CD14-positive monocyte (primary cell): ENCODE measurements around the gene TRPV4. TPM values are rescaled to one million over a fixed set of nuclear protein-coding genes. Genes with fewer than 3 reads are reported as not detected.

Source experiments
- DNase-seq, 3 donors: peaks; one replicate each; pipeline ENCODE4 v3.0.0-alpha.2; 2011 to 2022
- H2AFZ ChIP-seq: 2 replicates; pipeline ENCODE4 v1.6.0; 2012; ENCODE audit warnings: mild to moderate bottlenecking, low read depth, low read length, inconsistent platforms; ENCODE audit not compliant: insufficient read depth, poor library complexity, severe bottlenecking
- H3K27ac ChIP-seq, 2 donors: 1 replicate in 1 of 2; 2 replicates in 1 of 2; pipeline ENCODE4 v1.5.1; 2012 to 2013; ENCODE audit warnings: low read length in 2 of 2, control low read depth in 1 of 2, inconsistent platforms in 1 of 2, low read depth in 1 of 2, mild to moderate bottlenecking in 1 of 2
- H3K27me3 ChIP-seq, 2 donors: one replicate each; pipeline versions ENCODE4 v1.6.0 to v1.6.1; 2011 to 2013; ENCODE audit warnings: low read length in 2 of 2; ENCODE audit not compliant: control insufficient read depth in 2 of 2, insufficient read depth in 2 of 2
- H3K36me3 ChIP-seq, 2 donors: replicated peaks in 1 of 2; 1 replicate in 1 of 2; 2 replicates in 1 of 2; pipeline versions ENCODE4 v1.5.1 to v1.6.1; 2012 to 2013; ENCODE audit warnings: low read length in 2 of 2, control low read depth in 1 of 2, inconsistent platforms in 1 of 2, mild to moderate bottlenecking in 1 of 2; ENCODE audit not compliant: insufficient read depth in 2 of 2, control insufficient read depth in 1 of 2
- H3K4me1 ChIP-seq, 2 donors: 1 replicate in 1 of 2; 2 replicates in 1 of 2; pipeline versions ENCODE4 v1.5.1 to v1.6.1; 2012 to 2013; ENCODE audit warnings: low read length in 2 of 2, control low read depth in 1 of 2, inconsistent platforms in 1 of 2, mild to moderate bottlenecking in 1 of 2, moderate library complexity in 1 of 2; ENCODE audit not compliant: insufficient read depth in 2 of 2, control insufficient read depth in 1 of 2
- H3K4me2 ChIP-seq: replicated peaks from 2 replicates; pipeline ENCODE3; 2012; ENCODE audit warnings: low read length, moderate library complexity, mild to moderate bottlenecking; ENCODE audit not compliant: poor library complexity, severe bottlenecking; ENCODE audit errors: extremely low read depth
- H3K4me3 ChIP-seq, 3 experiments: fragments of 200-600 bp in 1 of 3; sonication (generic) in 1 of 3; replicated peaks in 1 of 3; 1 replicate in 2 of 3; 2 replicates in 1 of 3; pipeline ENCODE4 v1.5.1; 2011 to 2013; ENCODE audit warnings: low read length in 3 of 3, mild to moderate bottlenecking in 3 of 3, control low read depth in 2 of 3, low read depth in 2 of 3, inconsistent platforms in 1 of 3, moderate library complexity in 1 of 3
- H3K79me2 ChIP-seq: 2 replicates; pipeline ENCODE4 v1.6.0; 2012; ENCODE audit warnings: mild to moderate bottlenecking, control low read depth, inconsistent platforms, low read length, moderate library complexity; ENCODE audit not compliant: insufficient read depth
- H3K9ac ChIP-seq: 2 replicates; pipeline ENCODE4 v1.6.0; 2017; ENCODE audit warnings: low read length, mild to moderate bottlenecking; ENCODE audit not compliant: insufficient read depth, poor library complexity, severe bottlenecking
- H3K9me3 ChIP-seq, 2 donors: replicated peaks in 1 of 2; 1 replicate in 1 of 2; 2 replicates in 1 of 2; pipeline versions ENCODE4 v1.5.1 to v1.6.1; 2012 to 2013; ENCODE audit warnings: low read length in 2 of 2, control low read depth in 1 of 2; ENCODE audit not compliant: control insufficient read depth in 1 of 2, insufficient read depth in 1 of 2
- H4K20me1 ChIP-seq: 2 replicates; pipeline ENCODE4 v1.6.0; 2012; ENCODE audit warnings: mild to moderate bottlenecking, low read length, control low read depth, moderate library complexity; ENCODE audit not compliant: insufficient read depth
- H3K27ac Mint-ChIP-seq, 7 donors: one replicate each; pipeline ENCODE4 v1.8.0; 2020; ENCODE audit warnings: mild to moderate bottlenecking in 7 of 7, mixed read lengths in 7 of 7, moderate library complexity in 6 of 7, inconsistent platforms in 2 of 7
- H3K27me3 Mint-ChIP-seq, 3 donors: one replicate each; pipeline ENCODE4 v1.8.0; 2021 to 2022; ENCODE audit warnings: low read depth in 3 of 3, mild to moderate bottlenecking in 3 of 3, mixed read lengths in 3 of 3, moderate library complexity in 3 of 3, inconsistent platforms in 1 of 3
- H3K36me3 Mint-ChIP-seq, 2 donors: one replicate each; pipeline ENCODE4 v1.8.0; 2020; ENCODE audit warnings: mixed read lengths in 2 of 2, inconsistent platforms in 1 of 2, mild to moderate bottlenecking in 1 of 2
- H3K4me1 Mint-ChIP-seq: one replicate; pipeline ENCODE4 v1.8.0; 2020; ENCODE audit warnings: mild to moderate bottlenecking, mixed read lengths
- H3K4me3 Mint-ChIP-seq, 2 donors: one replicate each; pipeline ENCODE4 v1.8.0; 2020; ENCODE audit warnings: mild to moderate bottlenecking in 2 of 2, mixed read lengths in 2 of 2, moderate library complexity in 1 of 2
- H3K9me3 Mint-ChIP-seq, 7 donors: one replicate each; pipeline ENCODE4 v1.8.0; 2020 to 2022; ENCODE audit warnings: mixed read lengths in 7 of 7, mild to moderate bottlenecking in 6 of 7, moderate library complexity in 6 of 7, inconsistent platforms in 2 of 7
- WGBS: methylation state at CpG from one replicate; pipeline ENCODE4 v1.1.5; 2013; ENCODE audit warnings: missing lambda C conversion rate; ENCODE audit not compliant: insufficient coverage; 5-methylcytosine and 5-hydroxymethylcytosine counted together
- intact Hi-C, 2 donors: fragments of 100-400 bp; cut with micrococcal nuclease; formaldehyde crosslinking; loops; one replicate each; pipeline versions ENCODE4 v1.15.0 to v1.15.1; 2023
- polyA plus RNA-seq, 3 donors: library from polyadenylated mRNA; depleted of rRNA in 1 of 3; unstranded in 2 of 3; stranded (reverse) in 1 of 3; fragments of 300-500 nt in 2 of 3; fragments of >200 nt in 1 of 3; fragmentation: Illumina TruSeq in 2 of 3; gene quantifications; 1 replicate in 2 of 3; 2 replicates in 1 of 3; pipeline ENCODE4 v1.2.3, GENCODE V29; 2012 to 2021
- TF ChIP-seq, protein P1 (sequence below): fragments of 200-600 bp; IDR thresholded peaks from one replicate; pipeline ENCODE4 v1.8.0; 2022; ENCODE audit warnings: antibody characterized with exemption, mild to moderate bottlenecking

TRPV4 gene
- polyA plus RNA-seq, 3 donors = 0.64 to 3.1 (median 2.0) TPM

DNA sequence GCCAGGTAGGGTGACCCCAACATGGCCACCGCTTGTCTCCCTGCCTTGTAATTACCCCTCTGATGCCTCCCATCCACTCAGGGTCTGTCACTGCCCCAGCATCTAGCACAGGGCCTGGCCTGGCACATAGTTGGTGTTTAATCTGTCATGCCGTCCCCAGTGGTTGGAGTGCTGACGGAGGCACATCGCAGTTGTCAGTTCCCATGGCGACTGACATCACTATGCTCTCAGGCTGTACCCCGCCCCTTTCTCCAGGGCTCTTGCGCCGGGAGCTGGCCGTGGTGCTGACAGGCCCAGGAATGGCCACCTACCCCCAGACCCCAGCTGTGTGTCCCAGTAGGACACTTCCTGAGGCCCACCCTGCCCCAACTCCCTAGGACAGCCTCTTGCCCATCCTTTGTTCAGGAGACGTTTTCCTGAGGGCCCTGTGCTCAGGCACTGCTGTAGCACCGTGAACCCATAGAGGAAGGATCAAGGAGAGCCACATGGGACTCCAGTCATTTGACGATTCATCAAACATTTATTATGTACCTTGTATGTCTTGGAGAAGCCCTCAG lies 96.6 kb downstream of the TRPV4 start:
- Histone ChIP-seq H3K27ac (no peak overlapping the region), H3K4me3 (no peak overlapping the region), H3K27me3 (peaks cover 0 to 27% of the 10 kb centered on the region in 2 donors), H3K4me2 (no peak overlapping the region), H3K4me1 (no peaks in the 10 kb centered on the region), H2AFZ (no peak overlapping the region), H3K9me3 (no peaks in the 10 kb centered on the region), H3K36me3 (no peaks in the 10 kb centered on the region), H3K9ac (no peak overlapping the region), H3K79me2 (no peaks in the 10 kb centered on the region), H4K20me1 (no peaks in the 10 kb centered on the region)
- no peaks in the 10 kb centered on the region for H3K4me1 Mint-ChIP-seq
- H3K4me3 Mint-ChIP-seq = no peak overlapping the region
- H3K27me3 Mint-ChIP-seq = peaks cover 29 to 39% (median 32%) of the 10 kb centered on the region in 3 donors
- H3K36me3 Mint-ChIP-seq = no peaks in the 10 kb centered on the region
- peak in 1 of 3 donors; percentile 4 for DNase-seq
- no peak overlapping the region for H3K27ac Mint-ChIP-seq
- H3K9me3 Mint-ChIP-seq = peaks cover 0 to 5% (median 0%) of the 10 kb centered on the region in 7 donors
- TF ChIP-seq, protein P1, sequence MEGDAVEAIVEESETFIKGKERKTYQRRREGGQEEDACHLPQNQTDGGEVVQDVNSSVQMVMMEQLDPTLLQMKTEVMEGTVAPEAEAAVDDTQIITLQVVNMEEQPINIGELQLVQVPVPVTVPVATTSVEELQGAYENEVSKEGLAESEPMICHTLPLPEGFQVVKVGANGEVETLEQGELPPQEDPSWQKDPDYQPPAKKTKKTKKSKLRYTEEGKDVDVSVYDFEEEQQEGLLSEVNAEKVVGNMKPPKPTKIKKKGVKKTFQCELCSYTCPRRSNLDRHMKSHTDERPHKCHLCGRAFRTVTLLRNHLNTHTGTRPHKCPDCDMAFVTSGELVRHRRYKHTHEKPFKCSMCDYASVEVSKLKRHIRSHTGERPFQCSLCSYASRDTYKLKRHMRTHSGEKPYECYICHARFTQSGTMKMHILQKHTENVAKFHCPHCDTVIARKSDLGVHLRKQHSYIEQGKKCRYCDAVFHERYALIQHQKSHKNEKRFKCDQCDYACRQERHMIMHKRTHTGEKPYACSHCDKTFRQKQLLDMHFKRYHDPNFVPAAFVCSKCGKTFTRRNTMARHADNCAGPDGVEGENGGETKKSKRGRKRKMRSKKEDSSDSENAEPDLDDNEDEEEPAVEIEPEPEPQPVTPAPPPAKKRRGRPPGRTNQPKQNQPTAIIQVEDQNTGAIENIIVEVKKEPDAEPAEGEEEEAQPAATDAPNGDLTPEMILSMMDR = no peak
- 21% methylated on average over 10 of the region's 12 CpGs for WGBS
- intact Hi-C loops = no loop called here

DNA sequence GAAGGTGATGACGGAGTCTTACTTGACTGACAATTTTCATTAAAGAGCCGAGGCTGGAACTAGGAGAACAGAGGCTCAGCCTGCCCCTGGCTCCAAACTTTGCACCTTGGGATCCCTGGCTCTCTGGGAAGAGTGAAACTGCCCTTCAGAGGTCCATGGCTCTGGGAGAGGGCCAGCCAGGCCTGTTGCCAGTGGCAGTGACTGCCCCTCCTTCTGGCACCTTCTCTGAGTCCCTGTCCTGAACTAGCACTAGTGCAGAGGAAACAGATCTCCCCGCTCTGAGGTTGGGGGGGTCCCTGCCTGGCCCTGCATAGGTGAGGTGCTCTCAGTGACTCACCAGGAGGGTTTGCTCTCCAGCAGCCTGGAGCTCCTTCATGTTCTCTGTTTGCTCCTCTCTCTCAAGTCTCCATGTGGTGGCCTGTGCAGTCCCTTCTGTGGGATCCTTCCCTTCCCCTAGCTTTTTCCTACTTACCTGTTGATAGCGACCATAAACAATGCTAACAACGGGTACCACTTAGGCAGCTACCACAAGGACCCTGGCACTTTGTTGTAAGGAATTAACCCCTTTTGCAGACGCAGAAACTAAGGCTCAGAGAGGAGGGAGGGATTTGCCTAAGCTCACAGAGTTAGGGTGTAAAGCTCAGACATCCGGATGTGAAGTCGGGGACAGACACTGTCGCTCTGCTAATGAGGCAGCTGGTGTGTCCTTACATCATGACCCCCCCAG lies 97.2 kb downstream of the TRPV4 start:
- no peak overlapping the region for H2AFZ ChIP-seq
- H3K4me3 ChIP-seq = no peak overlapping the region
- no peaks in the 10 kb centered on the region for H3K4me1 Mint-ChIP-seq
- no peaks in the 10 kb centered on the region for H3K36me3 Mint-ChIP-seq
- H3K9ac ChIP-seq = no peak overlapping the region
- H4K20me1 ChIP-seq = no peaks in the 10 kb centered on the region
- no peak for DNase-seq
- H3K27me3 ChIP-seq = peaks cover 0 to 27% of the 10 kb centered on the region in 2 donors
- 50% methylated on average over 6 of the region's 9 CpGs for WGBS
- peak overlapping the region in 1 of 7 donors; percentile 46 for H3K27ac Mint-ChIP-seq
- no peaks in the 10 kb centered on the region for H3K79me2 ChIP-seq
- no peaks in the 10 kb centered on the region for H3K9me3 ChIP-seq
- no peak overlapping the region for H3K27ac ChIP-seq
- H3K4me1 ChIP-seq = no peaks in the 10 kb centered on the region
- H3K4me2 ChIP-seq = no peak overlapping the region
- peaks cover 29 to 36% (median 34%) of the 10 kb centered on the region in 3 donors for H3K27me3 Mint-ChIP-seq
- H3K9me3 Mint-ChIP-seq = peaks cover 0 to 5% (median 0%) of the 10 kb centered on the region in 7 donors
- no peaks in the 10 kb centered on the region for H3K36me3 ChIP-seq
- intact Hi-C loops = no loop called here
- TF ChIP-seq, protein P1 = no peak
- H3K4me3 Mint-ChIP-seq = no peak overlapping the region
